IPS-18a (cell line): ENCODE results near the gene BEND6.

Experiments used
- H3K27ac ChIP-seq: one replicate; pipeline ENCODE4 v1.5.1; 2013; ENCODE audit warnings: low read length
- H3K27me3 ChIP-seq: one replicate; pipeline ENCODE4 v1.6.1; 2013; ENCODE audit warnings: mild to moderate bottlenecking, low read length; ENCODE audit not compliant: control insufficient read depth, insufficient read depth
- H3K36me3 ChIP-seq: one replicate; pipeline ENCODE4 v1.6.1; 2013; ENCODE audit warnings: low read depth, low read length; ENCODE audit not compliant: control insufficient read depth
- H3K4me1 ChIP-seq: one replicate; pipeline ENCODE4 v1.6.1; 2013; ENCODE audit warnings: low read depth, low read length; ENCODE audit not compliant: control insufficient read depth
- H3K4me3 ChIP-seq: one replicate; pipeline ENCODE4 v1.5.1; 2013; ENCODE audit warnings: low read length
- H3K9ac ChIP-seq: one replicate; pipeline ENCODE4 v1.6.1; 2013; ENCODE audit warnings: mild to moderate bottlenecking, low read length, moderate library complexity
- H3K9me3 ChIP-seq: one replicate; pipeline ENCODE4 v1.6.1; 2013; ENCODE audit warnings: low read depth, low read length; ENCODE audit not compliant: control insufficient read depth

BEND6 gene

DNA sequence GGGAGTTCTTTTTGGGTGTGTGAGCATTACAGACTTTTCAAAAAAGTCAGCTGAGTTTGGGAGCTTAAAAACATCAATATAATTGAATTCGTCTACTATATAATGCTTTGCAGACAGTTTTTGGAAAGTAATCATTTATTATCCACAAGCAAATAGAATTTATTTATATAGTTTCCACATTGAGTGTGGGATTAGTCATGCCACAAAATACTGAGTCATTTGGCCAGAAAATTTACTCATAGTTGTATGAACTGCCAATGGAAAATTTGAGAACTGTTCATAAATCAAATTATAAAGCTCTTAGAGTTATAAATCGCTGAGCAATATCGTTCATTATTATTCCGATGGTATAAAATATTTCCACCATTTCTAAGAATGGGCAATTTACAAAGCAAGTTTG, 5.0 kb downstream of the BEND6 start:
- Histone ChIP-seq H3K4me1 (no peaks in the 10 kb centered on the region), H3K36me3 (no peaks in the 10 kb centered on the region), H3K9me3 (no peaks in the 10 kb centered on the region), H3K4me3 (no peak overlapping the region), H3K27ac (no peak overlapping the region), H3K9ac (no peak overlapping the region), H3K27me3 (peaks cover 21% of the 10 kb centered on the region)

DNA sequence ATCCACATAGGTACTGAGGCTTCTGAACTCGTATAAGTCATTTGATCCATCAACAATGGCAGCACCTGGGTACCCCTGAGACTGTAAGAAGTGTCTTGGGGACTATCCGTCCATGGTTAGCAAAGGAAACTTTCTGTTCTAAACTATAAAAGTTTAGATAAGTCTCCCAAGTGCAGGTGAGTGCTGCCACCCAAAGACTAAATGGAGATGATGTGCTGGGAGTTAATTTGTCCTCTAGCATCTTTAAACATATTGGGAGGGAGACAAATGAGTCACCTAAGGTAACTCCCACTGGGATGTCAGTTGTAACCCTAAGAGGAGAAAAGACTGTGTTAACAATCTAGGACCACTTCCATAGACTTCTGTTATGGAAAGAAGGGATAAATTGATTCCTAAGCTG, 6.2 kb downstream of the BEND6 start:
- H3K9me3 ChIP-seq = no peaks in the 10 kb centered on the region
- H3K4me3 ChIP-seq = no peak overlapping the region
- H3K36me3 ChIP-seq = no peaks in the 10 kb centered on the region
- H3K9ac ChIP-seq = no peak overlapping the region
- no peaks in the 10 kb centered on the region for H3K4me1 ChIP-seq
- peaks cover 13% of the 10 kb centered on the region for H3K27me3 ChIP-seq
- H3K27ac ChIP-seq = no peak overlapping the region

DNA sequence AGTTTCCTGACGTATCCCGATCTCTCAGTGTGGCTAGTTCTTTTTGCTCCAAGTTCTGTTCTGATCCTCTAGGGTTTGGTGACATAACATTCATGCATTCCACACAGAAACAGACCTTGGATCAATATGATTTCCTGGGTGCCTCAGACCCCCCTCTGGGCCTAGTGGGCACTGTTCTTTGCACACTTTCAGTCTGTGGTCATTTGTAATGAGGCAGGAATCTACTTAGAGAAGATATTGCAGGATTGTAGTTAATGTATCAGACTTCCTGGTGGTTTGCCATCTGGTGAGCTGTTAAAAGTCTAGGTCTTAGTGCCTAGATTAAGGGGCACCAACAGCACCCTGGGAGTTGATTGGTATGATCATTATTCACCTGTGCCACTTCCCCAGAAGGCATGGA, 7.5 kb downstream of the BEND6 start:
- Histone ChIP-seq H3K4me1 (no peaks in the 10 kb centered on the region), H3K4me3 (no peak overlapping the region), H3K9me3 (no peaks in the 10 kb centered on the region), H3K27me3 (peaks cover under 1% of the 10 kb centered on the region), H3K9ac (no peak overlapping the region), H3K36me3 (no peaks in the 10 kb centered on the region), H3K27ac (no peak overlapping the region)

DNA sequence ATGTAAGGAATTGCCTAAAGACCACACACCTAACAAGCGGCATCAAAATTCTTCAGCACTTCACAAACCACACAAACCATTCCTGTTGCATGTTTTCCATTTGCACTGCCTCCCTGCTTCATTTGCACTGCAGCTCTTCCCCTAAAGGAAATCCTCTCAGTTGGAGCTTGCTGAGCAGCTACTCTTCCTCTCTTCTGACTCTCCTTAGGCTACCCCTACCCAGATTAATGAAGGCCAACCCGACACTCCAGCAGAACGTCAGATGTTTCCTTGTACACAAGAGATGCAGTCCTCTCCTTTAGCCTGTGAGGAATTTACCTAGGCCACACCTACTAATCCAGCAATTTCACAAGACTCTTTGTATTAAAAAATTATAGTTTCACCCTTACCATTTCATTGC, 8.1 kb downstream of the BEND6 start:
- H3K9me3 ChIP-seq = no peaks in the 10 kb centered on the region
- no peaks in the 10 kb centered on the region for H3K27me3 ChIP-seq
- no peak overlapping the region for H3K4me3 ChIP-seq
- no peaks in the 10 kb centered on the region for H3K36me3 ChIP-seq
- H3K4me1 ChIP-seq = no peaks in the 10 kb centered on the region
- H3K27ac ChIP-seq = no peak overlapping the region
- H3K9ac ChIP-seq = no peak overlapping the region

DNA sequence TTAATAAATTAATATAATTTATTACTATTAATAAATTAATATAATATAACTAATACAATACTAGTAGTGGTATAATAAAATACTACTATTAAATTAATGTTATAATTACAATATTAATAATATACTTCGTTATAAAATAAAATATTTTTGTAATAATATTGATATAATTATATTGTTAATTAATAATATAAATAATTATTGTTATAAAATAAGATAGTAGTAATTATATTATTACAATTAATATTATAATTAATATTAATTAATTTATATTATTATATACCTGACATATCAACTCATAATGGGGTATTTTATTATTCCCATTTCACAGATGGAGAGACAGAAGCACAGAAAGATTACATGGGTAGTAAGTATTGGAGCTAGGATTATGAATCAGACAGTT, 8.9 kb downstream of the BEND6 start:
- Histone ChIP-seq H3K27me3 (no peaks in the 10 kb centered on the region), H3K4me1 (no peaks in the 10 kb centered on the region), H3K36me3 (no peaks in the 10 kb centered on the region), H3K9ac (no peak overlapping the region), H3K4me3 (no peak overlapping the region), H3K9me3 (no peaks in the 10 kb centered on the region), H3K27ac (no peak overlapping the region)

DNA sequence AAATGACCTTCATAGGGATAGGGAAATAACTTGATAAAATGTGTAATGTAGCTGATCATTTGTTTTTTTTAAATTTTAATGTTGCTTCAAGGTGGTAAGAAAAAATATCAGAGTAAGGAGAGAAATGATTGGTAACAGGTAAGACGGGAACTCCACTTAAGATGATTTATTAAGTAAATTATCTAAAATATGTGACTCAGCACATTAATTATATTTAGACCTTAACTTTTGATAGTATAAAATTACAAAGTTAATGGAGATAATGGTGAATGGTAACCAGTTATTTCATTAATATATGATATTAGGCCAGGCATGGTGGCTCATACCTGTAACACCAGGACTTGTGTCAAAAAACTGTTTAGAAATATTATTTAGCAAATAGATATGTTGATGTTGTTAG, 10.2 kb downstream of the BEND6 start:
- no peak overlapping the region for H3K9ac ChIP-seq
- H3K27ac ChIP-seq = no peak overlapping the region
- H3K4me3 ChIP-seq = no peak overlapping the region
- H3K9me3 ChIP-seq = no peaks in the 10 kb centered on the region
- H3K4me1 ChIP-seq = no peaks in the 10 kb centered on the region
- no peaks in the 10 kb centered on the region for H3K36me3 ChIP-seq
- no peaks in the 10 kb centered on the region for H3K27me3 ChIP-seq

DNA sequence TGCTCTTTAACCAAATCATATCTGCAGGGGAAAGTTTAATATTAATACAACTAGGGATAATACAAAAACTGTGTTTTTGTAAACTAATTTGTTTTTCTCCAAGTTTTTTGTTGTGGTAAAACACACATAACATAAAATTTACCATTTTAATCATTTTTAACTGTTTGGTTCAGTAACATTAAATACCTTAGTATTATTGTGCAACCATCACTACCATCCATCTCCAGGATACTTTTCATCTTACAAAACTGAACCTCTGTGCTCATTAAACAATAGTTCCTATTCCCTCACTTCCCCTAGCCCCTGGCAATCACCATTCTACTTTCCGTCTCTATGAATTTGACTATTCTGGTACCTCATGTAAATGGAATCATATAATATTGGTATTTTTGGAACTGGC, 15.9 kb downstream of the BEND6 start:
- Histone ChIP-seq H3K4me1 (no peaks in the 10 kb centered on the region), H3K4me3 (no peak overlapping the region), H3K9me3 (no peaks in the 10 kb centered on the region), H3K36me3 (no peaks in the 10 kb centered on the region), H3K9ac (no peak overlapping the region), H3K27ac (no peak overlapping the region), H3K27me3 (no peaks in the 10 kb centered on the region)

DNA sequence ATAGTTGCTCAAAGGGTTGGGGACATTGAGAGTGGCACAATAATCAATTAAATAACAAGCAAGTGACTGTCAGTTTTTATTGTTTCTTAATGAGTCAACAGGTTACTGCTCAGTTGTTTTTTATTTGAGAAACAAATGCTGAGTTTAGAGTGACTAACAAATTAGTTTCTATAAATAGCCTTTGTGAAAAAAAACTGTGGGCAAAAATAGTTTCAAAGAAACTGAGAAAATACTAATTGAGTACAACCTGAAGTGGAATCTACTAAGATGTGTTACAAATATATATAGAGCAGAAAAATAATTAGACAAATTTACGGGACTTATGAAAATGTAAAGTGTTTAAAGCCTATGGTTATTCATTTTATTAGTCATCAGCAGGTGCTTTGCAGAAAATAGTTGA, 22.3 kb downstream of the BEND6 start:
- Histone ChIP-seq H3K36me3 (no peaks in the 10 kb centered on the region), H3K27ac (no peak overlapping the region), H3K27me3 (no peaks in the 10 kb centered on the region), H3K4me3 (no peak overlapping the region), H3K4me1 (no peaks in the 10 kb centered on the region), H3K9me3 (peaks cover 12% of the 10 kb centered on the region), H3K9ac (no peak overlapping the region)

DNA sequence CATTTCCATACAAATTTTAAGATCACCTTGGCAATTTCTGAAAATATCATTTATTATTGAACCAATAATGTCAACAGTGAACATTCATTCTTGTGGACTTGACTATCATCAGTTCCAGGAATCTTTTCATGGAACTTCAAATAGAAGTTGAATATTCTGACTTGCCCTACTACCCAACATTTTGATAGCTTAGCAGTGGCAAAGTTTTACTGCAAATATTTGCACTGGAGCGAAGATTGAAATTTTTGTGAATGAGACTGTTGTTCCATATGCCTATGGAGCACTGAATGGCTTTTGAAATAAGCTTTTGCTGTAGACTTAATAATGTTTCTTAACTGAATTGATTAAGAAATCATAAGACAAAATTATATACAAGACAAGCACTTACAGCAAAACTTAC, 23.6 kb downstream of the BEND6 start:
- Histone ChIP-seq H3K27me3 (no peaks in the 10 kb centered on the region), H3K27ac (no peak overlapping the region), H3K9me3 (peaks cover 12% of the 10 kb centered on the region), H3K9ac (no peak overlapping the region), H3K4me3 (no peak overlapping the region), H3K4me1 (no peaks in the 10 kb centered on the region), H3K36me3 (no peaks in the 10 kb centered on the region)

DNA sequence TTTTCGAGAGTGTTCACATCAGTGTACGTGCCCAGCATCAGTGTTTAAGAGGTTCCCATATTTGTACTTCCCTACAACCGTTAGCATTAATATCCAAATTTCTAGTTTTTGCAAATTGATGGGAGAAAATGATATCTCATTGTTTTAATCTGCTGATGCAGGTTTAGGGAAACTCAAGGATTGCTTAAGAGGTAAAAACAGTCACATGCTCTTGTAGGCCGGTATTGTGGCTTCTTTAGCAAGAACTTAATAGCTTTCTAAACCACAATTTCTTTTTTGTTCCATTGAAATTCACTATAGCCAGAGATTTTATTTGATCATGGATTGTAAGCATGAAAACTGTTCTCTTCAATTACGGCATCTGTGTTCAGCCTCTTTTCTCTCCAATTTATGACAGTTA, 29.5 kb downstream of the BEND6 start:
- no peak overlapping the region for H3K27ac ChIP-seq
- H3K4me3 ChIP-seq = no peak overlapping the region
- H3K27me3 ChIP-seq = no peaks in the 10 kb centered on the region
- H3K4me1 ChIP-seq = no peaks in the 10 kb centered on the region
- no peak overlapping the region for H3K9ac ChIP-seq
- no peaks in the 10 kb centered on the region for H3K36me3 ChIP-seq
- no peaks in the 10 kb centered on the region for H3K9me3 ChIP-seq

DNA sequence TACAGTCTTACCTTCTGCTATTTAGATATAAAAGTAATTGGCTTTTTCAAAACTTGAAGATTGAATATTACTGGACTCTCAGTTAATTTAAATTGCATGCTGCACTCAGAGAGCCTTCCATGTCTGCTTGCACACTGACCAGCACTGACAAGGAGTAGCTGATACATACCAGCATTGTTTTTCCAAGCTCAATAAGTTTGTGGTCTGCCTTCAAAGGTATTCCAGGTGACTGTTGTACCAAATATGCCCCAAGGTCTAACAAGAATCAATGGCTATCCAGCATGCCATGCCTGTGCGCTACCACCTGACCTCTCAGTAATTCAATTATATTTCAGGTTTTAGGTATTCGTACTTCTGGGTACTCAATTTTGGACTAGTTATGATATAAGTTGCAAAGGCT, 30.0 kb downstream of the BEND6 start:
- Histone ChIP-seq H3K27ac (no peak overlapping the region), H3K4me1 (no peaks in the 10 kb centered on the region), H3K9me3 (no peaks in the 10 kb centered on the region), H3K9ac (no peak overlapping the region), H3K36me3 (no peaks in the 10 kb centered on the region), H3K4me3 (no peak overlapping the region), H3K27me3 (no peaks in the 10 kb centered on the region)

DNA sequence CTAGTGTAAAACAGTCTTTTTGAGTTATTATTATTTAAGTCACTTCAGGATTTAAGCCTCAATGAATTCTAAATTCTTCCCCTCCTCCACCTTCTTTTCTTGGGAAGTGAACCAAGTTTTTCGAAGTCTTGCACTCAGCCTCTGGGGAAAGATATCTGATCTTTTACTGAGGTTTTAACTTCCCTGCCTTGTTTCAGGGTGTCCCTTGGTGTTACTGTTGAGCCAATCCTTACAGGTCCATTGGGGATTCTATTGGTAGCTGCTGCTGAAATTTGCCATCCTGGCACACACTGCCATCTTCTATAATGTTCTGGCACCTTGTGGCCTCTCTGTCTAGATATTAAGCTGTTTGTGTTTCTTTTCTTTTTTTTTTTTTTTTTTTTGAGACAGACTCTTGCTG, 31.7 kb downstream of the BEND6 start:
- no peaks in the 10 kb centered on the region for H3K36me3 ChIP-seq
- no peak overlapping the region for H3K4me3 ChIP-seq
- H3K27me3 ChIP-seq = no peaks in the 10 kb centered on the region
- H3K4me1 ChIP-seq = no peaks in the 10 kb centered on the region
- H3K9me3 ChIP-seq = no peaks in the 10 kb centered on the region
- no peak overlapping the region for H3K9ac ChIP-seq
- no peak overlapping the region for H3K27ac ChIP-seq

DNA sequence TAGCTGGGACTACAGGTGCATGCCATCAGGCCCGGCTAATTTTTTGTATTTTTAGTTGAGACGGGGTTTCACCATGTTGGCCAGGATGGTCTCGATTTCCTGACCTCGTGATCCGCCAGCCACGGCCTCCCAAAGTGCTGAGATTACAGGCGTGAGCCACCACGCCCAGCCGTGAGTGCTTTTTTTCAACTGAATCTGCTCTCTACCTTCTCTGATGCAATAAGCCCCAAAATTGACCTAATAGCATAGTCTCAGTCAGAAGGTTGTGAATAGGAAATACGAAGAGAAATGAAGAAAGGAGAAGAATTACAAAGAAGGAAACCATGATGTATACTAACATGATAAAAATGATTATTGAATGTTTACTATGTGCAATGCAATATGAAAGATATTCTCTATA, 33.2 kb downstream of the BEND6 start:
- no peak overlapping the region for H3K27ac ChIP-seq
- H3K27me3 ChIP-seq = no peaks in the 10 kb centered on the region
- no peaks in the 10 kb centered on the region for H3K4me1 ChIP-seq
- no peak overlapping the region for H3K4me3 ChIP-seq
- no peak overlapping the region for H3K9ac ChIP-seq
- H3K36me3 ChIP-seq = no peaks in the 10 kb centered on the region
- H3K9me3 ChIP-seq = no peaks in the 10 kb centered on the region
